ENCODE measurements around the gene ROR1. TPM values are rescaled to one million over a fixed set of nuclear protein-coding genes. Genes with fewer than 3 reads are reported as not detected.

The ROR1 gene
- total and polyA plus RNA-seq, 2 of the 4 experiments (the other 2 are of a cell fraction), result 4.4 to 10.0 TPM

GRCh38 chr1:63913533-63913932, 139.7 kb downstream of the ROR1 start:
- 0 out of 2 replicates have a peak overlapping the region, but pooled peaks have one; percentile 6 for H2BK20ac ChIP-seq (ENCODE audit: low read depth, low read length)
- H4K91ac ChIP-seq (ENCODE audit: insufficient read depth, low read depth, low read length), result no peak overlapping the region
- ChIA-PET CTCF (interaction anchor here (0.9 to 1.4 kb wide), 2 partner anchors 239 to 333 kb away, joined by 3 read pairs; no protein-coding TSS in a partner anchor), POLR2A (ENCODE audit: unreplicated experiment) (no interaction called here)
- H2AFZ ChIP-seq (replicated peaks; ENCODE audit: low read length, poor library complexity), result no peak overlapping the region
- no peak overlapping the region for H2BK15ac ChIP-seq (ENCODE audit: low read depth, low read length)
- peak overlapping the region; percentile 9; the same call in 1 of the 2 replicates for H2AK5ac ChIP-seq (ENCODE audit: low read depth, low read length)
- in situ Hi-C loops (cut with MboI; ENCODE audit: low sequenced_read_pairs), result loop anchor here (10.0 kb wide), 2 partner anchors 139 to 239 kb away; partner anchors contain the start of gene ROR1
- no peaks in the 10 kb centered on the region for H3K79me1 ChIP-seq (ENCODE audit: low read depth in 1 of 2, low read length in 2 of 2)
- H2AK9ac ChIP-seq (replicated peaks; ENCODE audit: low read depth, low read length, poor library complexity), result peak overlapping the region; percentile 34
- H3K14ac ChIP-seq (replicated peaks; ENCODE audit: low read depth, low read length), result no peak overlapping the region
- no peaks in the 10 kb centered on the region for H3K36me3 ChIP-seq (ENCODE audit: control insufficient read depth, insufficient read depth, low read length)
- no peak overlapping the region for H3K23ac ChIP-seq (ENCODE audit: low read depth, low read length)
- H3K18ac ChIP-seq (ENCODE audit: low read depth, low read length), result no peak overlapping the region
- H3K4me3 ChIP-seq (ENCODE audit: insufficient read depth, low read depth, low read length), result no peak overlapping the region
- WGBS, 2 experiments (ENCODE audit: extremely low coverage in 2 of 2, insufficient read length in 1 of 2), result 51% methylated on average over 3 of the region's 10 CpGs; no CpG with 5 or more reads in 1 of the 2 experiments
- DNase-seq (peak; percentile 11), ATAC-seq (ENCODE audit: low read depth) (peak; percentile 55)
- H3K4me2 ChIP-seq (ENCODE audit: low read depth, low read length), result no peak overlapping the region; the same call in 1 of the 2 replicates
- H3K9ac ChIP-seq (ENCODE audit: low read depth, low read length), result no peak overlapping the region
- H2BK120ac ChIP-seq (ENCODE audit: low read depth, low read length), result no peak overlapping the region
- H2BK5ac ChIP-seq (ENCODE audit: low read depth, low read length, poor library complexity, severe bottlenecking), result no peak overlapping the region
- intact Hi-C loops (cut with micrococcal nuclease), result loop anchor here (5.0 kb wide), 1 partner anchor 91 kb away; no protein-coding TSS in a partner anchor
- no peaks in the 10 kb centered on the region for H3K9me3 ChIP-seq (ENCODE audit: control insufficient read depth, insufficient read depth, low read length)
- H4K5ac ChIP-seq (ENCODE audit: low read depth, low read length), result no peak overlapping the region; the same call in 1 of the 2 replicates
- H3K4me1 ChIP-seq (ENCODE audit: control insufficient read depth, insufficient read depth, low read length), result peaks cover 4% of the 10 kb centered on the region; the same call in 1 of the 2 replicates
- TF ChIP-seq POLR2A (IDR thresholded peaks at IDR 0.05; ENCODE audit: low read depth, low read length) (no peak), FOS (IDR thresholded peaks at IDR 0.05; ENCODE audit: low read depth, low read length) (no peak), SMC3 (IDR thresholded peaks at IDR 0.05; ENCODE audit: low read depth, low read length) (no peak), USF2 (IDR thresholded peaks at IDR 0.05; ENCODE audit: low read depth, low read length) (no peak), MAZ (IDR thresholded peaks at IDR 0.05; ENCODE audit: borderline replicate concordance, low read depth, low read length) (no peak), CEBPB (IDR thresholded peaks at IDR 0.05; ENCODE audit: low read depth, low read length) (no peak), RCOR1 (IDR thresholded peaks at IDR 0.05; ENCODE audit: insufficient replicate concordance, low read length) (no peak), MAFK (IDR thresholded peaks at IDR 0.05; ENCODE audit: low read depth, low read length) (no peak), CTCF (conservative IDR thresholded peaks at IDR 0.05; ENCODE audit: low read depth, low read length) (no peak), CHD1 (IDR thresholded peaks at IDR 0.05; ENCODE audit: low read depth, low read length) (no peak), ELK1 (IDR thresholded peaks at IDR 0.05; ENCODE audit: borderline replicate concordance, low read depth, low read length) (no peak), RAD21 (IDR thresholded peaks at IDR 0.05; ENCODE audit: low read length) (no peak), RFX5 (IDR thresholded peaks at IDR 0.05; ENCODE audit: low read depth, low read length) (no peak), NFE2L2 (IDR thresholded peaks at IDR 0.05; ENCODE audit: low read depth, low read length) (no peak), BHLHE40 (IDR thresholded peaks at IDR 0.05; ENCODE audit: low read depth, low read length) (no peak), MXI1 (IDR thresholded peaks at IDR 0.05; ENCODE audit: borderline replicate concordance, low read depth, low read length) (no peak)
- no peak overlapping the region for H3K4ac ChIP-seq (ENCODE audit: low read depth, low read length)
- H3K56ac ChIP-seq (ENCODE audit: extremely low read depth, insufficient read depth, low read length), result no peak overlapping the region
- no peaks in the 10 kb centered on the region; the same call in 1 of the 2 replicates for H3K27me3 ChIP-seq (ENCODE audit: control insufficient read depth, insufficient read depth, low read length)
- dilution Hi-C loops (cut with HindIII; ENCODE audit: low sequenced_read_pairs, unreplicated experiment), result no loop called here
- H4K8ac ChIP-seq (ENCODE audit: low read depth in 2 of 2, low read length in 2 of 2), result no peak overlapping the region
- no peak overlapping the region for H3K27ac ChIP-seq (ENCODE audit: insufficient read depth, low read length)
- peaks cover 3% of the 10 kb centered on the region for H3K9me1 ChIP-seq (ENCODE audit: insufficient read depth, low read length)
- no TSS peak for BruUV-seq (replicated peaks)
- no peaks in the 10 kb centered on the region for H4K20me1 ChIP-seq (ENCODE audit: insufficient read depth, low read length)
